ENCODE measurements around the gene RALGAPB. TPM values are rescaled to one million over a fixed set of nuclear protein-coding genes. Genes with fewer than 3 reads are reported as not detected.

RALGAPB gene
- total RNA-seq, 2 donors from 2014 or later: 37.1 to 44.4 TPM

DNA sequence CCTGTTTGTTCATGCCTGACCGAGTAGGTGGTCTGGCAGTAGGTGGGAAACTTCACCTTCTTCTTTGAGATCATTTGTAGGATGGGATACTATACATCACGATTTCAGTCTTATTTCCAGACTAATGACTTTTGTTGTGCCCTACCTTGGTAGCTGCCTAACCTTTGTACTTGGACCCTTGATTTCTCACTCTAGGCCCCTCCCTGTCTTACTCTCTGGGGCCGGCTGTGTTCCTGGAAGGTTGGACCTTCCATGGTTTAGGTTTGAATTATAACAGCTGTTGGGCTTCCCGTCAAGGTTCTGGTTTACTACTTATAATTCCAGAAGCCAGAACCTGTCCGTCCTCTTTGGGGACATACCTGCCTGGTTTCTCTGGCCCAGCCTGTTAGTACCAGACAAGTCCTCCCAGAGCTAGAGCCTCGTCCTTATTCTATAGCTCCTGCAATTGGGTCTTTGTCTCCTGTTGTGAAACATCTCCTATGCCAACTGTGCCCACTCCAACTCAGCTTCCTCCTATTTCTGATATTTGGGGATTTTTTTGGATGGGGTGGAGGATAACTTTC lies 93.5 kb downstream of the RALGAPB start:
- ATAC-seq (no peak), DNase-seq (no peak)
- intact Hi-C loops (cut with DNase I, micrococcal nuclease): no loop called here

DNA sequence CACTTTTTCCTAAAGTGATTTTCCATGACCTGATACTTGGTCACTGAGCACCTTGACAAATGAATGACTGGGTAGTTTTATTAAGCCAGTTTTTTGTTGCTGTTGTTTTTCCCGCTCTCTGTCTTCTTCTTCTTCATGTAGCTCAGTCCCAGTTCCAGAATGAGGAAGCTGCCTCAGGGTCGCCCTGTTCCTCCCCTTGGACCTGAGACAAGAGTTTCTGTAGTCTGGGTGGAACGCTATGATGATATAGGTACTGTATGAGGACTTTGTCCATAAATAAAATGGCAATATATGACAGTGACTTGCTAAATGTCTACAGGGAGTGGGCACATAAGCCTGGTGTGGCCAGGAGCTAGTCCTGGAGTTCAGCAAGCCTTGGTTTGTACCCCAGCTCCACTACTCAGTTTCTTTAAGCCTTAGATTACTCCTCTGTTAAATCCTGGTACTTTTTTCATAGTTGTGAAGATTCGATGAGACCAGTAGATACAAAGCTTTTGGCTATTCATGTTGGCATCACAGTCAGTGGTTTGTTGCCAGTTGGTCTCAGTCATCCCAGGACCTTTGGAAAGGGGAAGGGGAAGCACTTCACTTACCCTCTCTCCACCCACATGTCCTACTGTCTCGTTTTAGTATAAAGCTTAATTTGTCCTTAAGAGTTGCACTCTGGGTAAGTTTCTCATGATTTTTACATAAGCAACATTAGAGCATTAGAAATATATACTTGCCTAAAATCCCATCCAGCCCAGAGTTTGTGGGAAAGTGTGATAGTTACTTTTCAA lies 97.3 kb downstream of the RALGAPB start:
- intact Hi-C loops (cut with DNase I, micrococcal nuclease): no loop called here
- DNase-seq (no peak), ATAC-seq (peak; percentile 70)

DNA sequence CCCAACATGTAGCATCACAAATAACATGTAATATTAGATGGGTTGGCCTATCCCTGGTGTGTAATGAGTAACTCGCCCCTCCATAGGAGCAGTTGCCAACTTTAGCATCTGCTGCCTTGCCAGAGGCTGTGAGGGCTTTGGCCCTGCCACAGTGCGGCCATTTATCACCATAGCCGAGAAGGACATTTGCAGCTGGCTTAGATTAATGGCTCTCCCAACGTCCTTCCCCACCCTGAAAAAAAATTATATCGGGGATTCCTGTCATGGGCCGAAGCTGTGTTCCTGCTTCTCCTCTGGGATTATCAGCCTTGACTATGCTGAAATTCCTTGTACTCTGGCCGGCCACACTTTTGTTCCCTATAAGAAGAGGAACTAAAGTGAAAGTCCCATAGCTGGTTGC lies 100.8 kb downstream of the RALGAPB start:
- DNase-seq (no peak), ATAC-seq (no peak)
- intact Hi-C loops (cut with DNase I, micrococcal nuclease): no loop called here

DNA sequence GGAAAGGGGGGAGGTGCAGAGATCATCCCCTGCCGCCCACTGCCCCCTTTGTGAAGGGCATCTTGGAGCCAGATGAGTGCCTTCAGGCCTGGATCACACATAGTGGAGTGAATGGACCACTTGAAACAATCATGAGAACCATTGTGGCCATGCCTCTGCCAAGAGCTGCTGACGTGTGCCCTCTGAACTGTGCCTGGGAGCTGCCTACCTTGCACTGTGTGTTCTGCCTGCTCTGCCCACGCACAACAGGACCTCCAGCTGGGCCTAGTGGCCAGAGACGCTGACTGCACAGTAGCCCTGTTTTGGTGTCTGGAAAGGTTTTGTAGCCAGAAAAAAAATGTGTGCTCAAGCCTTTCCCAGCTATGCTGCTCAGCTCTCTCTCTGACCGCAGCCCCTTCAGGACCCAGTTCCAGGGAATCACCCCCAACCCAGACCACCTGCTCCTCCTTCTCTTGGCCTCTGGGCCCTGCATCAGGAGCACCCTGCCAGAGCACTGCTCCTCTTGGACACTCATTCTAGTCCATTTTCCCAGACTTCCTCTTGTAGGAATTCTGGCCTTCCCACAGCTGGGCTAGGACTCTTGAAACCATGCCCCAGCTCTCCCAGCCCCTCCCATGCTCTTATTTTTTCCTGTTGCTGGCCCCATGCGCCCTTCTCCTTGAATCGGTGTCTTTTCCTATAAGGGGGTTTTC lies 106.7 kb downstream of the RALGAPB start:
- DNase-seq: no peak
- intact Hi-C loops (cut with DNase I, micrococcal nuclease): no loop called here
- peak; percentile 21 for ATAC-seq

DNA sequence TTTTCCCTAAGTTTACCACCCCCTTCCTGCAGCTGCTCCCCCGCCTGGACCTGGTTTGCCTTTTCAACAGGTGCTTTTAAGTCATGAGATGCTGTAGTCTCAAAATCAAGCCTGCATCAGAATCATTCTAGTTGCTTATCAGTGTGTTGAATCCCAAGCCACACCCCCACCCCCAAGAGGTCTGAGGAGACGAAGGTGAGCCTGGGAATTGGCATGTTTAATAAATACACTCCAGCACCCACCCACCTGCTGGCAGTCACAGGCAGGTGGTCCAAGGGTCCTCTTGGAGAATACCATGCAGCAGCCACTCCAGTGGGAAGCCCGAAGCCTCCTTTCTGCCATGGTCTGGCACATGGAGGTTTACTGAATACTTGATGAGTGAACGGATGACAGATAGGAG lies 107.3 kb downstream of the RALGAPB start:
- DNase-seq: no peak
- intact Hi-C loops (cut with DNase I, micrococcal nuclease): no loop called here
- ATAC-seq: no peak

DNA sequence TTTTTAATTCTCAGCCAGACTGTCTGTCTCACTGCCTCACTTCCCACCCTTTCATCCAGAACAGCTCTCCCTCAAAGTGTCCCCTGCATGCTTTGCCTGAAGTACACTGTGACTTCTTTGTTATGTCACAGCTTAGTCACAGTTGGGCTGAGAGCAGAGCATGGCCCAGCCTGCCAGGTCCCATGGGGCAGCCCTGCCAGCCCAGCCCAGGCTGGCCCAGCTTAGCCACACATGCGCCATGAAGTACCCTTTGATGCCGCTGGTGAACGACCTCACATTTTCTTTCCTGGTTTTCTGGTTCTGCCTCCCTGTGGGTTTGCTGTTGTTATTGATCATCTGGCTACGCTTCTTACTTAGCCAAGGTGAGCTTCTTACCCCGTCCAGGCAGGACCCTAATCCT lies 108.4 kb downstream of the RALGAPB start, which contains the start of gene ADIG:
ADIG (plus strand) TSS at position 185 of the 400 bp plus-strand sequence; CDS start at position 239, 54 bp downstream.
- ATAC-seq: peak; percentile 37
- intact Hi-C loops (cut with DNase I, micrococcal nuclease): no loop called here
- DNase-seq: no peak

DNA sequence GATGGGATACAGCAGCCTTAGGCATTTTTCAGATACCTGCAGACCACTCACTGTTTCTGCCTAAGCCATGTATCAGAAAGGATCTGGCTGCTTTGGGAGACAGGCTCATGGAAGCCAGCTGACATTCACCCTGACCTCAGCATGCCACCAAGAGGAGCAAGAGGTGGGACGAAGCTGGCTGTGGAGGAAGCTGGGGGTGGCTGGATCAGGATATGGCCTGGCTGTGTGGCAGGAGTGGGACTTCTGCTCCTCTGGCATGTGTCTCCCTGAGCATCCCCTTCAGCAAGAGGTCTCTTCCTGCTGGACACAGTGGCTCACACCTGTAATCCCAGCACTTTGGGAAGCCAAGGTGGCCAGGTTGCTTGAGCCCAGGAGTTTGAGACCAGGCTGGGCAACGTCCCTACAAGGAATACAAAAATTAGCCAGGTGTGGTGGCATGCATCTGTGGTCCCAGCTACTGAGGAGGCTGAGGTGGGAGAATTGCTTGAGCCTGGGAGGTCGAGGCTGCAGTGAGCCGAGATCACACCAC lies 109.3 kb downstream of the RALGAPB start:
- intact Hi-C loops (cut with DNase I, micrococcal nuclease): no loop called here
- no peak for ATAC-seq
- no peak for DNase-seq

DNA sequence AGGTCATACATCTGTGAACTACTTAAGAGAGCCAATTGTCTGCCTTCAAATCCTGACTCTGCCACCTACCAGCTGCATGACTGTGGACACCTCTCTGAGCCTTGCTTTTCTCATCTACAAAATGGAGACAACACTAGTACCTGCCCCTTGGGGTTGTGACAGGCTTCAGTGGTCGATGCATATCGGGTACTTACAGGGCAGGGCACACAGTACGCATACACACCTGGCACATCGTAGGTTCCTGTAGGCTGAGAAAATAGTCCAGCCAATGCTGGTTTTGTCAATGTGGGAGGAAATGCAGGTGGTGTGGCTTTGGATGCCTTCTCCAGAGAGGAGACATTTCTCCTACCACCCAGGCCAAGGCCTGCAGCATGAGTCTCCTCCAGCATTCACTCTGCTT lies 110.7 kb downstream of the RALGAPB start:
- no peak for ATAC-seq
- no peak for DNase-seq
- intact Hi-C loops (cut with DNase I, micrococcal nuclease): no loop called here

DNA sequence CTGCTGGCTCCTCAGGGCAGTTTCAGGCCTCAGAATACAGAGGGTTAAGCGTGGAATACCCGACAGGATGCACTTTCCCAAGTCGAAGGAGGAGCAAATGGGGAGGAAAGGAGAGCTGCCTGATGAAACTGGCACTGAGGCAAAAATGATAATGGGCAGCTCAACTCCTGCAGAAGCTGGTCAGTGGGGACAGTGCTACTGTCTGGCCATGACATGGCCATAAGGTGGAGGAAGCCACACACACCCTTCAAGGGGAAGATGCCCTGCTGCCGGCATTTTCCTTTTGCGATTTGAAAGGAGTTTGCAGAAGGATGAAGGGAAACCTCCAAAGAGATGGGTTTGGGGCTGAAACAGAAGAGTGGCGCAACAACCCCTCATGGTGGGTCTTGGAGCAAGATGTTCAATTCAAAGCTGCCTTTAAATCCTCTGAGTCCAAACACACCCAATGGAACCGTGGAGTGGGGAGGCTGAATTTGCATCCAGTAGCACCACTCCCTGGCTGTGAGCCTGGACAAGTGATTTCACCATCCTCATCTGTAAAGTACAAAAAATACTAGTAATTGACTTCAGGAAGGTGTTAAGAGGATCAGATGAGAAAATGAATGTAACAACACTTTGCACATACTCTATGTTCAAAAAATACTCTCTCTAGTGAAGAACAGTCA lies 111.6 kb downstream of the RALGAPB start:
- DNase-seq: no peak

DNA sequence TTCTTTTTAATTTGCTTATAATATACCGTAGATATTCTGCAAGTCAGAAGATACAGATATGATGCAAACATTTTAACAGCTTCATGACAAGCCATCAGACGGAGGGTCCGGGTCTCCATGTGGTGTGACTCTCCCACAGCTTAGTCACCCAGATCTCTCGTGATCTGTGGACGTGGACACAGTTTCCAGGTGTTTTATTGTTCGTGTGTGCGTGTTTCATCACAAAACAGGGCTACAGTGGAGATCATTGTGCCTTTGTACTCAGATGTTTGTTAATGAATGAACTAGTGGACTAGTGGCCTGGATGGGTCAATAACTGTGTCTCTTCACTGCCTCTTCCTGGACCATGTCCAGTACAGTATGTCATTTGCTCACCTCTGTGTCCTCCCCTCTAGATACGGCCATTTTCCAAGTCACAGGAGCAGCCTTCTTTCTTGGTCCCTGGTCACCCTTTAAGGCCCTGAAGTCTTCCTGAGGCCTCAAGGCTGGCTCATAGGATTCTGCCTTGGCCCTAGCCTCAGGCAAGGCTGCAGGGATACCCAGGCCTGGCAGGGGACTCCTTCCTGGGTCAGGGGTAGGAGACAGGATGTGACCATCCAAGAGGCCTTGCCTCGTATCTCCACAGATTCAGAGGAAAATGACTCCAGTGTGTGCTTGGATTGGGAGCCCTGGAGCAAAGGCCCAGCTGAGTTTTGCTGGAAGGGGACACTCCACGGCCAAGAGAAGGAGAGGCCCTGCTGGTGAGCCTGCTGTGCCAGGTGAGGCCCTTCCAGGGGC lies 112.9 kb downstream of the RALGAPB start:
- DNase-seq (no peak), ATAC-seq (no peak)
- intact Hi-C loops (cut with DNase I, micrococcal nuclease): no loop called here

More for the DNA sequence above, 111.6 kb downstream of the RALGAPB start:
- intact Hi-C loops (cut with DNase I, micrococcal nuclease): no loop called here
- no peak for ATAC-seq

DNA sequence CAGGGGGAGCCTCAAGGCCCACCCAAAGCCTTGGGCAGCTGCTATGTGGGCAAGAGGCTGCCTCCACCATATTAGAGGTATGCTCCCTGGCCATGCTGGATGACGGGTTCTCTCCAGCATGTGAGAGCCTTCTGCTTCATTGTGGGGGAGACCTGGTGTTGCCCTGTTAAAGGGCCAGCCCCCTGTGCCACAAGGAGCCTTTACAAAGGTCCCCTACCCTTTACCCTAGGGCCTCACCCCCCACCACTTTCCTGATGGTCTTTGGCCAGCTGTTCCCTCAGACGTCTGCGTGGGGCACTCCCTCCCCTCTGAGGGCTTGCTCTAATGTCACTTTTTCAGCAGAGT lies 113.5 kb downstream of the RALGAPB start:
- DNase-seq: no peak
- intact Hi-C loops (cut with DNase I, micrococcal nuclease): no loop called here
- ATAC-seq: no peak

DNA sequence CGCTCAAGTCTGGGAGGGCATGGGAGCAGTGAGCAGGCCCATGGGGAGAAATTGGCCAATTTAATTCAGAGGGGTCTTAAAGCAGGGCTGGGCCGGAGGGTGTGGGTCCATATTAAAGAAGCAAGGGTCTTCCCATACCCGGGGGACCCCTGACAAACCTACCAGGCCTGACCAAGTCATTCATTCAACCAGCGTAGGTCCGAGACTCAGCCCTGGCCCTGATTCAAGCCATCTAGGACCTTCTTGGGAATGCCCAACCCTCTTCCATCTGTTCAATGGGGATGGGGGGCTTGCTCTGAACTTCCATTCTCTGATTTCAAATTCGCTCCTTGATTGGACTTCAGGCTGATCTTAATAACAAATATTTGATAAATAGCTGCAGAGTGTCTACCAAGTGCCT lies 115.7 kb downstream of the RALGAPB start:
- intact Hi-C loops (cut with DNase I, micrococcal nuclease): no loop called here
- ATAC-seq (no peak), DNase-seq (no peak)

DNA sequence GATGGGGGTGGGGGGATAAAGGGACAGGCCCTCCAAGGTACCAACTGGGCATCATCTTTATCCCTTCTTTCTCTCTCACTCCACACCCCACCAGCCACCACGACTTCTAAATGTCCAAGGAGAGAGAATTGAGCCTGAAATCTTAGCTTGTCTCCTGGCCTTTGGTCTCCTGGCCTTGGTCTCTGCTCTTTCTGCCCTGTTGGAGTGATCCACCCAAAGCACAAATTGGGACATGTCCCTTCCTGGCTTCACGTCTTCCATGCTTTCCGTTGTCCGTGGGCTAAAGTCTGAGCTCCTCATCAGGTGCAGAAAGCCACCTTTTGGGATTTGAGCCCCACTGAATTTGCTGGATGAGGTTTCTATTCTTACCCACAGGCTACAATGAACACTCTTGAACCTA lies 116.7 kb downstream of the RALGAPB start:
- no peak for ATAC-seq
- intact Hi-C loops (cut with DNase I, micrococcal nuclease): no loop called here

DNA sequence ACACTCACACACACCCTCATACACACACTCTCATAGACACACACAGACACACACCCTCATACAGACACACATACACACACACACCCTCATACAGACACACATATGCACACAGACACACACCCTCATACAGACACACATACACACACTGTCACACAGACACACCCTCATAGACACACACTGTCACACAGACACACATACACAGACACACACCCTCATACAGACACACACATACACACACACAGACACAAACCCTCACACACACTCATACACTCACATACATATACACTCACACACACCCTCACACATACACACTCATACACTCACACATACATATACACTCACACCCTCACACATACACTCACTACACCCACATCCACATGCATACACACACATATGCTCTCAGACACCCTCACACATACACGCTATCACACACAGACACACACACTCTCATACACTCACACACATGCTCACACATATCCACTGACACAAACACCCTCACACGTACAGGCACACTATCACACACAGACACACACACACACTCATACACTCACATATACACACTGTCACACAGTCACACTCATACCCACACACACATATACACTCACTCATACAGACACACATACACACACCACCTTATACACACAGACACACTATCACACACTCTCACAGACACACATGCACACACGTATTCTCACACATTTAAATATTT lies 117.5 kb downstream of the RALGAPB start:
- intact Hi-C loops (cut with DNase I, micrococcal nuclease): no loop called here
- no peak for ATAC-seq
- DNase-seq: no peak

More for the DNA sequence above, 116.7 kb downstream of the RALGAPB start:
- no peak for DNase-seq

DNA sequence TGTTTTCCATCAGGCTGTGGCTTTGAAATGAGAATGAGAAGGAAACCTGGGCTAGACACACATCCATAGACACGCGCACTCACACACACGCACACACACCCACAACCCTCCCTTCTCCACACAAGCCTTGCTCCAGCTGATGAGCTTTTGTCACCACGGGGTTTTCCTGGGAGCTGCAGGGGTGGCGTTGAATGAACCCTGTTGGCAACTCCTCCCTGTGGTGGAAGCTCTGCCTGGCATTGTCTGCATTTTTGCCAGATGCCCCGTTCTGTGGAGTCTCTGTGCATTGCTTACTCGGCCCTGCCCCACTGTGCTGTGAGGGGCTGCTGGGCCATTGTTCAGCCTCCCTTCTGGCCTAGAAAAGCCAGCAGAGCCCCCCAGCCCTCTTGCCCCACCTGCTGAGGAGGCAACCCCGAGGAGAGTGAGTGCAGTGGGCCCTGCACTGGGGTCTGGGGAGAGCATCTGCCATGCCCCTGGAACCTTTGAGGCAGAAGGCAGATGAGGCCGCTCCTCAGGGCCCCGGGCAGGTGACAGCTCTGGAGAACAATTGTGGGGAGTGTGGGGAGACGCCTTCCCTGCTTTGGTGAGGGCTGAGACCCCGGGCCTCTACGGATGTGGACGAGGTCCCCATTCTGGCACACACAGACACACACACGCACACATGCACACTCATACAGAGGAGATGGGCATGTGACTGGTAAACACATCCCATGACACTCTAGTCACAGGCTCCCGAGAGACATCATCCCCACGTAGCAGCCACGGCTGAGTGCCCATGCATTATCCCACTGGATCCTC lies 118.2 kb downstream of the RALGAPB start:
- ATAC-seq (no peak), DNase-seq (no peak)
- intact Hi-C loops (cut with DNase I, micrococcal nuclease): no loop called here

DNA sequence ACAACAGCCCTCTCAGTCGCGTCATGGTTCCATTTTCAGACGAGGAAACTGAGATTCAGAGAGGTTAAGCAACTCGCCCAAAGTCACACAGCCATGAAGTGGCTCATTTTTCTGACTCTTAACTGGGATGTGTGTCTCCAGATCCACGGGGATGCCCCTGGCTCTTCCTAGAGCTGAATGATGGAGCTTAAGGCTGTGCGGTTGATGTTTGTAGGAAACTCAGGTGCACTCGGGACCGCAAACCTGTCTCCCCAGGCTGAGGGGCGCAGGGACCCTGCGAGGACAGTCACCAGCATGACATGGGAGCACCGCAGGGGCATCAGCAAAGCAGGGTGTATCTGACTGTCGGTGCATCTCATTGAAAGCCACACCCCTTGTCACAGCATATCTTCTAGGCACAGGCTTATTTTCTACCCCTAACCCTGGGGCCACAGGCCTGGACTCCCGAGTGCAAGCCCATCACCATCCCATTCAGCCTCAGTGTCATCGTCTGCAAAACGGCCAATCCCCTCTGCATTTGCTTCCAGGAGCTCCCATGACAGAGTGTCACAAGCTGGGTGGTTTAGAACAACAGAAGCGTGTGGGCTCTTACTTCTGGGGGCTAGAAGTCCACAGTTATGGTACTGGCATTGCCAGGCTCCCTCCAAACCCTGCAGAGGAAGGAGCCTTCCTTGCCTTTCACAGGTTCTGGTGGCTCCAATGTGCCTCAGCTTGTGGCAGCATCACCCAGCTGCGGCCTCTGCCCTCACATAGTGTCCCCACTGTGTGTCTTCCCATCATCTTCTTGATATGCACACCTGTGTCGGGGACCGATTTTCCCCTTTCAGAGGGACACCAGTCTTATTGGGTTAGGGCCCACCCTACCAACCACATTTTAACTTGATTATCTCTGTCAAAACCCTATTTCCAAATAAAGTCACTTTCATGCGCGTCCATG lies 119.1 kb downstream of the RALGAPB start:
- intact Hi-C loops (cut with DNase I, micrococcal nuclease): no loop called here
- no peak for ATAC-seq
- no peak for DNase-seq

All from left colon (tissue), 2 donors.